HG03378 (cell line): Measurements from ENCODE around the gene SLC12A6.
"Not testable (repeated sequence)": the region's sequence is repeated elsewhere in the genome, so short reads cannot be mapped to it uniquely, and the experiment has no call there.

Experiments
- ATAC-seq: cut with Tn5 transposase; IDR thresholded peaks from one replicate; pipeline ENCODE4 v1.9.1; 2021; ENCODE audit warnings: mild to moderate bottlenecking, moderate library complexity; ENCODE audit not compliant: unreplicated experiment

SLC12A6 gene

DNA sequence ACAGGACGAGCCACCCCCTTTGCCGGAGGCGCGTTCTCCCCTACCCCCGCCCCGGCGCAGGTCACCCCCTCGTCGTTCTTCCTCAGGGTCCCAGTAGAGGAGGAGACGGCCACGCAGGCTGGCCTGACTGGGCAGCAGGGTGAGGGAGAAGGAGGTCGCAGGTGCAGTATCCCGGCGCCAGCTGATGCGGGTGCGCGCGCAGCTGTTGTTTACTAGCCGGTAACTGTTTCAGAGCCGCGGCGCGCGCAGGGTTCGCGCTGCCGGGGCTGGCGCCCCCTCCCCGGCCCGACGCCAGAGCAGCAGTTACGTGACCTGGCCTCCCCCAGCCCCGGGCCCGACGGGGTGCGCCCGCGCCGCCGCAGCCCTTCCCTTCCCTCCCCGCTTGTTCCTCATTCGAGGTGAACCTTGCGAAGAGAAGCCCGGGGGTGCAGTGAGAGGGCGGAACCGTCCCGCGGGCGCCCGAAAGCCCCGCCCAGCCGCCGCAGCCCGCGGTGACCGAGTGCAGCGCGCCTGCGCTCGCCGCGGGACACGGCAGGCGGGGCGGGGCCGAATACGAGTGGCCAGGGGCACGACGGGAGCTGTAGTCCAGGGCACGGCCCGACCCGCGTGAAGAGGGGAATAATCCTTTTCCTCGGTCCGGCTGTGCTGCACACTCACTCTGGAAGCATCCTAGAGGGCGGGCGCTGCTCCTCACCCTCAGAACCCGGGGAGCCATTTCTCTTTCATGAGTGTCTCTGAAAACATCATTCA, at the start of gene SLC12A6:
Gene SLC12A6, minus strand, starts transcription at position 225 of the 750 bp plus-strand sequence. CDS start 1,101 bp downstream, outside the sequence.
- peak; percentile 34 for ATAC-seq

DNA sequence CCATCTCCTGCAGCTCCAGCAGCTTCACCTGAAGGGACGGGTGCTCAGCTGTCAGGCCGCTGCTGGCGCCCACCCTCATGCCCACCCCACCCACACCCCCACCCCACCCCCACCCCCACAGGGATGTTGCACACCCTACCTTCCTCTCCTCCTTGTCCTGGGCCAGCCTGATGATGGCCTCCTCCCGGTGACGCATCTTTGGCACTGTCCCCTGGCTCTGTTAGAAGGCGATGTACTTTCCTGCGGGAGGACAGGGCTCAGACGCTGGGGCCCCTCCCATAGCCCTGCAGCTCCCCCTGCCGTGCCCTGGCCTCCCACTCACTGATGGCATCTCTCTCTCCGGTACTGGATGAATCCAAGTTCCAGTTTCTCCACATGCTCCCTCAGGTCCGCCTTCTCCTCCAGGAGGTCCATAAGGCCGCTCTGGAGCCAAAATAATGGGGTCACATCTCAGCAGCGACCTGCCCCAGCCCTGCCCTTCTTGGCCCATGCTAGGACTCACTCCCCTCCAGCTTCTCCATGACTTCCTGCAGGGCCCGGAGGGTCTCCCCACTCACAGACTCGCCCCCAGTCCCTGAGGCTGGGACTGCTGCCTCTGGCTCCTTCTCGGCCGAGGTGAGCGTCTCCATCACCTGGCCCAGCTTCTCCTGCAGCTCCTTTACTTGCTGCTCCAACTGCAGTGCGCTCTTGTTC, 44.4 kb upstream of the SLC12A6 start:
- ATAC-seq = not testable (repeated sequence)

DNA sequence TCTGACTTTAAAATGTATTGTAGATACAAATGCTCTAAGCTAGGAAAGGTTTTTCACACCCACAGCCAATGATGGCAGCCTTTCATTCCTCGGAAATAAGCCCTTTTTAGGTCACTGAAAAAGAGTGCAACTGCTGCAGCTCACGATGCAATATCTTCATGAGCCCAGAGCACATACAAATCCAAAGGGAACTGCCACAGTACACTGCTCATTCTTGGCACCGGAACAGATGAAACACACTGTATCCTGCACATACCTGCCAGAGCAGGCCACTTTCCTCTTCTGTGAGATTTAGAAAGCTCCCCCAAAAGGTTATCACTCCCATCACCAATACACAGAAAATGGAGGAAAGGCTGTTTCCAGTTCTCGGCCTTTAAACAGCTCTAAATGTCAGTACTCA, 42.9 kb upstream of the SLC12A6 start:
- ATAC-seq = not testable (repeated sequence)

DNA sequence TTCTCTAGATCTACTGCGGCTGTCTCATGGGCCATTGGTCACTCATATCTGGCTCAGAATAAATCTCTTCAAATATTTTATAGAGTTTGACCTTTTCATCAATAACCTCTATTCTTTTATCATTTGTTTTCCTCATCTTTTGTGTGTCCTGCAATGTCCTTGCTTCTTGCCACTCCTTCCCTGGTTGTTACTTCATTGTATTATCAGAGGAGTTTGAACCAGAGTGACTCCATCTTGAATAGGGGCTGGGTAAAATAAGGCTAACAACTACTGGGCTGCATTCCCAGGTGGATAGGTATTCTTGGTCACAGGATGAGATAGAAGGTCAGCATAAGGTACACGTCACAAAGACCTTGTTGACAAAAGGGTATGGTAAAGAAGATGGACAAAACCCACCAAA, 39.3 kb upstream of the SLC12A6 start:
- ATAC-seq = no peak

DNA sequence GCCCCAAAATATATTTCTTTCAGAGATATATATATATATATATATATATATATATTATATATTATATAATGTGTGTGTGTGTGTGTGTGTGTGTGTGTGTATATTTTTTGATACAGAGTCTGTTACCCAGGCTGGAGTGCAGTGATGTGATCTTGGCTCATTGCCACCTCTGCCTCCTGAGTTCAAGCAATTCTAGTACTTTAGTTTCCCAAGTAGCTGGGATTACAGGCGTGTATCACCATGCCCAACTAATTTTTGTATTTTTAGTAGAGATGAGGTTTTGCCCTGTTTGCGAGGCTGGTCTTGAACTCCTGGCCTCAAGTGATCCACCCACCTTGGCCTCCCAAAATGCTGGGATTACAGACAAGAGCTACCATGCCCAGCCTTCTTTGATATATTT, 38.0 kb upstream of the SLC12A6 start:
- ATAC-seq = not testable (repeated sequence)

DNA sequence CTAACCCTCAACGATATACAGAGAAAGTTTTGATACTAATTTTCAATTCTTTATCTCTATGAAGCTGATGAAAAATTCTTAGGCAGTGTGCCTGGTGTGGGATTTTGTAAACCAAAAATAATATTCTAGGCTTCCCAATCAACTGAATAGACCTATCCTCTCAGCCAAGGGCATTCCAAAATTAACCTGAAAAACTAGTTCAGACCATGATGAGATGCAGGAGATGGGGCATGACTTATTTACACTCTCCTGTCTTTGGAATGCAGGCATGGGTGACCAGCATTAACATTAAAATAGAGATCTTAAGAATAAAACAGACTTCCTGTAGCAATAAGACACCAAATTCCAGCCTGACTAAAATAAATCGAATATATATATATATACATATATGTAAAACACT, 37.2 kb upstream of the SLC12A6 start:
- no peak for ATAC-seq

DNA sequence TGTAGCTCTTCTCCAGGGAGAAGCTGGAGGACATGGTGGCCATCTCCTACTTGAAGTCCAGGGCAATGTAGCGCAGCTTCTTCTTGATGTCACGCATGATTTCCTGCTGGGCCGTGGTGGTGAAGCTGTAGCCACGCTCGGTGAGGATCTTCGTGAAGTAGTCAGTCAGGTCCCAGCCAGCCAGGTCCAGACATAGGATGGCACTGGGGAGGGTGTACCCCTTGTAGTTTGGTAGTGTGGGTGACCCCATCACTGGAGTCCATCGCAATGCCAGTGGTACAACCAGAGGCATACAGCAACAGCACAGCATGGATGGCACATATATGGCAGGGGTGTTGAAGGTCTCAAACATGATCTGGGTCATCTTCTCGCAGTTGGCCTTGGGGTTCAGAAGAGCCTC, 36.4 kb upstream of the SLC12A6 start:
- ATAC-seq = no peak

DNA sequence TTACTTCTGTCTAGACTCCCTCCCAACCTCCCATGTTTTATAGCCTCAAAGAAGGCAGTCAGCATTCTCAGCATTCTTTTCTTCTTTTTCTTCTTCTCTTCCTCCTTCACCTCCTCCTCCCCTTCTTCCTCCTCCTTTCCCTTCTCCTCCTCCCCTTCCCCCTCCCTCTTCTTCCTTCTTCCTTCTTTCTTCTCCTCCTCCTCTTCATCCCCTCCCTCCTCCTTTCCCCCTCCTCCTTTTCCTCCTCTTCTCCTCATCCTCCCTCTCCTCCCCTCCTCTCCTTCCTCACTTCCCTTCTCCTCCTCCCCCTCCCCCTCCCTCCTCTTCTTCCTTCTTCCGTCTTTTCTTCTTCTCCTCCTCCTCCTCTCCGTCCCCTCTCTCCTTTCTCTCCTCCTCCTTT, 33.1 kb upstream of the SLC12A6 start:
- no peak for ATAC-seq

DNA sequence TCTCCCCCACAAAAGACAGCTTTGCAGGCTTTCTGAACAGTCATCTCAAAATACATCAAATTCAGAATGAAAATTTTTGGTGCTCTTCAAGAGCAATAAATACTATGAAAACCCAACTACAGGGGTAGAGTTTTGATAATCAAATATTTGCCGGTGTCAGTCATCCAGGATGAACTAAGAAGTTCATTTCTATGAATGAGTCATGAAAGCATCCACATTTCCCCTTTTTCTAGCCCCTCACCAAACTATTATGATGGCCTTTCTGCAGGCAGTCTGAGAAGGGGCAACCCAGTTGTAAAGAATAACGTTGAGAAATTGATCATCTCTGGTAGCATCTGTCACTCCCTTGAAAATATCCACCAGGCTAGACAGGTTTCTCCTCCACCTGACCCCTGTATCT, 32.5 kb upstream of the SLC12A6 start:
- no peak for ATAC-seq

DNA sequence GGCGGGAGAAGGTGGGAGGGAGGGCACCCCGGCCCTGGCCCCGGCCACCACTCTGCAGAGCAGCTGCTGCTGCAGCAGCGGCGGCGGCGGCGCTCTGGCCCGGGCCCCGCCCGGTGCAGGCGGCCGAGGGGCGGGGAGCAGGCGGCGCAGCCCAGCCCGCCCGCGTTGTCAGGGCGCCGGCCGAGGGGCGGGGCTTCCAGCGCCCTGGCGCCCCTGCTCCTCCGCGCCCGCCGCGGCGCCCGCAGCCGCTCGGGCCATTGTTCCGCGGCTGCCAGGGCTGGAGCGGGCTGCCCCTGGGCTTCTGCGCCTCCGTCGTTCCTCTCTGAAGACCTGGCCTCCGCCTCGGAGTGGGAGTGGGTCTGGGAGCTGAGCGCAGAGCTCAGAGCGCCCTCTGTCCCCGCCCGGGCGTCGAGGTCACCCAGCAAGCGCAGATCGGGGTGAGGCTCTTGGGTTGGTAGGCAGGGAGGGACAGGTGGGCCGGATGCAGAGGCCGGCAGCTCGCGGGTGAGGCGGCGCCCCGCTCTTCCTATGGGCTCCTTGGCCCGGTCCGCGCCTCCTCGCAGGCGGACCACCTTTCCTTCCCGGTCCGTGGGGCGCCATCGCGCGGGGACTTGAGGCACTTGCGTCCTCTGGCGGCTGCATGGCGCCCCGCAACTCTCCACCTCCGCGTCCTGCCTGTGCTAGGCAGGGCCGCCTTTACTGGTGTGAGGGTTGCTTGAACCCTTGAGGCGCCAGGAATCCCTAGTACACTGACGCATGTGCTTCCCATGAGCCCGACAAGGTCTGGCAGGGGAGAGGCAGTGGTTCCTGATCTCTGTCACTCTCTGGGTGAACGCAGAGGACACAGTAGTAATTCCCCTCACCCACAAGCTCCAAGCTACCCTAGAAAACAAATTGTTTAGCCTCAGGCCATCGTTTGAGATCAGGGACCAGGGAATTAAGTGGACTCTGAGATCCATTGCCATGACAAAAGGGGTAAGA, 29.8 kb upstream of the SLC12A6 start, which contains the start of gene LPCAT4:
Gene LPCAT4, minus strand, starts transcription at position 96 of the 981 bp plus-strand sequence. CDS start 96 bp downstream, outside the sequence.
- ATAC-seq = peak; percentile 66

DNA sequence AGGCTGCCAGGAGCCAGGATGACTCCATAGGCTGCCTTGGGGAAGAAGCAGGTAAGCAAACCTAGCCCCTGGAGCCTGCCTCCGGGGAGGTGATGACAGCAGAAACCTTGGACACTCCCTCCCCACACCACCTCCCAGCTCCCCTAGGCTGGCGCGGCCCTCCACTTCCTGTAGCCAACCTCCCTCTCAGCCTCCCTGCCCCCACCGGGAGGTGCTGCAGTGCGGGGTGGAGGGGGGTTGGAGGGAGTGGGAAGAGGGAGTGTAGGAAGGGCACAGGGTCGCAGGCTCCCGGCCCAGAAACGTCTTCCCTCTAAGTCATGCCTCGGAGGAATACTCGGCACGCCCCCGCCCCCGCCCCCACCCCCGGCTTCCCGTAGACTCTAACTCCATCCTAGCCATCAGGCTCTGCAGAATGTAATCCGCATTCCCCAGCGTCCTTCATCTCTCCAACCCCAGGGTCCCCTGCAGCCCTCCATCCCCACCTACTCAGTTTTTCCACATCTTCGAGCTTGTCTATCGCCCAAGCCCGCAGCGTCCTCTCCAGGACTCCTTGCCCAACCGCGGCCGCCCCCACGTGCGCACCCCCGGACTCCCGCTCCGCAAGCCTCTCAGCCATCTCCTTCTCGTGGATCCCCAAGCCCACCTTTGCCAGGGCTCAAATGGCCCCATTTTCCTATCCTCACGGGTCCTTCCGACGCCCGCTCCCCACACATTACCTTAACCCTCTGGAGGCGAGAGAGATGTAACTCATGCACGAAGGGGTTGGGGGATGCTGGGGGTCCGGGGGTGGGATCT, 28.9 kb upstream of the SLC12A6 start:
- peak; percentile 3 for ATAC-seq

DNA sequence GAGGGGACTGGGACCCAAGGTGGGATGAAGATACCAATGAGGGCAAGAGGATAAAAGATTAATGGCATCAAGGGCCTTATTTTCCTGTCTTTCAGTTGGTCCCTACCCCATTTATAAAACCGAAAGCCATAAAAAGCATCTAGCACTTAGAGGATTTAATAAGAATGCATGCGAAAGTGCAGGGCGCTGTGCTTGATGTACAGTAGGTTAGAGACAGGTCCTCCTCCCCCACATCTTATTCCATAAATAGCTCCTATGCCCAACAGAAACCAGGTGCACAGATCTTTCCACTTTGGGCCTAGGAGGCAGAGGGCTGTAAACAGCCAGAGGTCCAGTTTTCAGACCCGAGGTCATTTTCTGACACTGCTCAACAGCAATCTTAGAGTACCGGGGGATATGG, 28.3 kb upstream of the SLC12A6 start:
- no peak for ATAC-seq

DNA sequence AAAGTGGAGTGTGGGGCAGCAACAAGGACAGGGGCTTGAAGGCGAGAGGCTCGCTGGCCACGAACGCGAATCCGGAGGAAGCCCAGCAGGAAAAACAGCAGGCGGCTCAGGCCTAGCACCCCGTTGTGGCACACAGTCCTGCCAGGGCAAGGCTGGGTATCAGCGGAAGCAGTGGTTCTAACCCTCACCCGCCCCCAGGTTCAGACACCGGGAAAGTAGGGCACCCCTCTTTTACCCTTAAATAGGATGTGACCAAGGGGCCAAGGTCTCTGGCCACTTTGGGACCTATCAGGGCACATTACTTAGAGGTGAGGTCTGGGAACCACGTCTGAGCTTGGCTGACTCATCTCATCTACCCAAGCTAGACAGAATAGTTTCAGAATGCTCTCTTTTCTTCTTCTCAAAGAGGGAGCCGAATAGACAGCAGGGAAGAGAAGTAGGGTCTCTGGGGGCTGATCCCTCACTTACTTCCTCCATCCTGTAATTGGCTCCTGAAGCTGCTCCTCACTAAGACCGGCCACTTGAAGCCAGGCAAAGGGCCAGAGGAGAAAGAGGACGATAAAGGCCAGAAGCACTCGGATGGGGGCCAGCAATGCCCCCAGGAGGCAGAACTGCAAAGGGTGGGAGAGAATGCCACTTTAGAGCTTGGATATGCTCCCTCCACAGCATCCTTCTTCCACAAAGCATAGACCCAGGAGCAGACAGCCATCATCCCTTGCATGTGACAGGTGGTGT, 27.7 kb upstream of the SLC12A6 start:
- ATAC-seq = no peak

DNA sequence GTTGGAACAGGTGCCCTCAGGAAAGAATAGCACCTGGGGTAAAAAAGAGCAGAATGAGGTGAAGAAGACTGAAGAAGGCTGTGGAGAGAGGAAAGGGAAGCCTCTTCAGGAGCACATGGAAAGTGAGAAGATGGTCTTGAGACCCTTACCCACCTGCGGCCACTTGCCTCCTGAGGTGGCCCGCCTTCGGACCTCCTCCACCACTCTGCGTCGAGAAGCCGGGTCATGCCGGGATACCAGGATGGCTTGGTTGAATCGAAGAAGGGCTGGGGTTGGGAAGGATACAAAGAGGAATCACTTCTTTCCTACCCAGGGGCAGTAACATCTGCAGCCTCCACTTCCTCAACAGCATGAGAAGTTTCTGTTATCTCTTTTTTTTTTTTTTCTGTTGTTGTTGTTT, 26.5 kb upstream of the SLC12A6 start:
- no peak for ATAC-seq

DNA sequence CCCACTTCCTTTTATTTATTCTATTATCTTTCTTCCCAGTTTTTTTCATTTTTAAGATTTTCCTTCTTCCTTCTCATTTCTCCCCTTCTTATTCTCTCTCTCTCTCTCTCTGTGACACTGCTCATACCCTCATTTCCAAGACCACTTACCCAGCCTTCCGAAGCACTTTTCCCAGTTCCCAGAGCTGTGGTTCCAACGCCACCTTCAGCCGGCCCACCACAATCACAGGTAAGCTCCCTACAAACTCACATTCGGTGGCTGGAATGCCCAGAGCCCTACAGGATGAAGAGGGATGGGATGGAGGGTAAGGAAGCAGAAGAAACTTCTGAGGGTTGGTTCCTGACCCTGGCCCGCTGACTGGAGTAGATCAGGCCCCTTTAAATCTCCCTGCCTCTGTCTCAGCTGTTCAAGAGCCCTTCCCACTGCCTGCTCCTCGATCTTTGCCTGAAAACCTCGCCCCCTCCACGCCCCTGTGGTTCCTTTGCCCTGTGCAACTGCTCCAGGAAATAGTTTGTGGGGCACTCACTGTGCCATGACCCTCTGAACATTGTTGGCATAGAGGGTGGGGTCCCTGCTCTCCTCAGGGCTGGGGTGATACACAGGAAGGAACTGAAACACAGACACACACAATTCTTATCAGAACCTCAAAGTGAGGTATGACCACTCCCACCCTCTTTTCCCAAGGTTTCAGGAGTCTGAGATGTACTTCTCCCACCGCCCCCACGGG, 24.6 kb upstream of the SLC12A6 start:
- ATAC-seq = no peak

DNA sequence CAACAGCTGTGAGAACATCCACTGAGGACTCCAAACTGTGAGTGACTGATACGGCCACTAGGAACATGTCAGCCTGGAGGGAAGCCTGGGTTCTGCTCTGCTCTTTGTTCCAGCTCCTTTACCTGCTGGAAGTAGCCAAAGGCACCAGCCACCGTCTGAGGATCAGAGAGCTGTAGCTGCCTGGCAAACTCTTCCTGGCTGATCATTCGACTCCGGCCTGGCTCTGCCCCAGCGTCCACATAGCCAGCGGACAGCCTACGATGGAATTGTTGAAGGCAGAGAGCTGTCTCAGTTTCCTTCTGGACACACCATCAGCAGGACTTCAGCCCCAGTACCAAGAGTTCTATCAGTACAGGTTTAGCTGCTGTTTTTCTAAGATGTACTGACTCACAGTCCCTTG, 23.7 kb upstream of the SLC12A6 start:
- no peak for ATAC-seq

DNA sequence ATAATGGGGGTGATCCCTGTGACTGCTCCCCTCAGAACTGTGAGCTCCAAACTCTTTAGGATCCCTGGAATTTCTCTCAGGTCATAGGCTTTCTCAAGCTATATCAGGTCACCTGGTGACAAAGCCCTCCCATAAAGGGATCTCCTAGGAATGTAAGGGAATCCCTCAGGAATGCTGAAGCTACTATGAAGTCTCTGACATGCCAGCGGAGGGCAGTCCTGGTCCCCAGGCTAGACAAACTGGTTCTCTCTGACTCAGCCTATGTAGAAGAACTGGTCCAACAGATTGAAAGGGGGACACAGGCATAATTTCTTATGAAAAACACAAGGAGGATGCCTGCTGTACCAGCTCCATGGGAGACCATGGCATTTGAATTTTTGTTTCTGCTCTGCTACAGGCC, 22.7 kb upstream of the SLC12A6 start:
- no peak for ATAC-seq

DNA sequence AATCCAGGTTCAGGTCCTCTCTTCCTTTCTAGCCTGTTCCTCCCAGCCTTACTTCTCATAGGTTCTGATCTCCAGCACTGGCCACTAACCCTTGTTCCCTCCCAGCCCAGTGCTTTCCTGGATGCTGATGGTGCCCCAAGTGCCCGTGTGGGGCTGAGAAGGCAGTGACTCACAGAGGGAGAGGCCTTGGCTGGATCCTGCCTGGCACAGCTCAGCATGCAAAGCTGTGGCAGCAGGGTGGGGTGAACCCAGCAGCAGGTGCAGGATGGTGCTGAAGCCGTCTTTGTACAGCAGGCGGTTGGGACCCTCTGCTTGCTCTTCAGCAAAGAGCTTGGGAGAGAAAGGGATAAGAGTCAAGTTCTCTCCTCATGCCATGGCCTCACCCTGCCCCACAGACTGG, 21.8 kb upstream of the SLC12A6 start:
- ATAC-seq = no peak

DNA sequence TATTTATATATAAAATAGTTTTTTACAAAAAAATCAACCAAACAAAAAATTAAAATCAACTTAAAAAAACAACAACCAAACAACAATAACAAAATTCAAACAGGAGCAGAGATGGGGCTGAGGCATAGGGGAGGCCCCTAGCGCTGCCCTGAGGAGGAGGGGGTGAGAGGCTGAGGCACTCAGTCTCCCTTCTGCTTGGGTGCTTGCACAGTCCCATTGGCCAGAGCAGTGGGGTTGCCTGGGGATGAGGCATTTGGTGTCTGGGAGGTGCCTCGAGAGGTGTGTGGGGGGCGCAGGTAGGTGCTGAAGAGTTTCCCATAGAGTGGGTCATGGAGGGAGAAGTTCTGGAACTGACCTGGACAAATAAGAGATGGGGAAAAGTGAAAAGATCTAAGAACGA, 21.4 kb upstream of the SLC12A6 start:
- no peak for ATAC-seq
